ENCODE measurements around the gene FGFR3. TPM values are rescaled to one million over a fixed set of nuclear protein-coding genes. Genes with fewer than 3 reads are reported as not detected.

The FGFR3 gene
- total RNA-seq, 2 experiments from 2014 or later = 0.21 to 0.27 TPM

Other genes starting within 250 kb of the FGFR3 start
- 1 to 10 TPM; 1.3 to 1.4 TPM for gene FAM53A, start 109.0 kb upstream of the FGFR3 start, total RNA-seq
- gene SLBP, start 81.0 kb upstream of the FGFR3 start, total RNA-seq = 100 to 1,000 TPM; 103 to 106 TPM
- 10 to 100 TPM; 16.2 to 18.1 TPM for gene TMEM129, start 72.0 kb upstream of the FGFR3 start, total RNA-seq
- 100 to 1,000 TPM; 194 to 201 TPM for gene TACC3, start 71.8 kb upstream of the FGFR3 start, total RNA-seq
- gene LETM1, start 62.9 kb downstream of the FGFR3 start, total RNA-seq = 10 to 100 TPM; 41.1 to 42.6 TPM
- 100 to 1,000 TPM; 197 to 199 TPM for gene NSD2, start 78.1 kb downstream of the FGFR3 start, total RNA-seq
- 10 to 100 TPM; 39.5 to 41.5 TPM for gene NELFA, start 215.7 kb downstream of the FGFR3 start, total RNA-seq

All from activated CD4-positive, alpha-beta memory T cell treated with anti-CD3 and anti-CD28 coated beads for 36 hours (primary cell).